Measurements from ENCODE around the gene SELE. TPM values are rescaled to one million over a fixed set of nuclear protein-coding genes. Genes with fewer than 3 reads are reported as not detected.

SELE gene
- total RNA-seq, 4 donors from 2014 or later: 0.21 to 6.8 (median 1.9) TPM

GRCh38 chr1:169765580-169766331, 31.9 kb upstream of the SELE start:
- Histone ChIP-seq H3K9me3 (peaks cover 0 to 2% (median 0%) of the 10 kb centered on the region in 4 donors), H3K27ac (no peak overlapping the region), H3K4me3 (no peak overlapping the region), H3K27me3 (no peaks in the 10 kb centered on the region), H3K36me3 (no peaks in the 10 kb centered on the region), H3K4me1 (no peaks in the 10 kb centered on the region)
- 72 to 76% methylated on average over 7 of the region's 7 CpGs for WGBS, 2 donors
- no peak for DNase-seq (ENCODE audit: low spot score in 2 of 2)
- TF ChIP-seq EP300 (IDR thresholded peaks at IDR 0.05) (no peak), POLR2A (IDR thresholded peaks at IDR 0.05) (no peak), CTCF (IDR thresholded peaks at IDR 0.05) (no peak)

- 26 to 36% methylated on average over 1 of the region's 1 CpG for WGBS, 2 donors
- Histone ChIP-seq H3K4me3 (no peak overlapping the region), H3K36me3 (no peaks in the 10 kb centered on the region), H3K9me3 (peaks cover 0 to 4% (median 0%) of the 10 kb centered on the region in 4 donors), H3K27ac (no peak overlapping the region), H3K27me3 (no peaks in the 10 kb centered on the region), H3K4me1 (no peaks in the 10 kb centered on the region)
- no peak for TF ChIP-seq CTCF (IDR thresholded peaks at IDR 0.05)
- no peak for TF ChIP-seq EP300 (IDR thresholded peaks at IDR 0.05)
- no peak for TF ChIP-seq POLR2A (IDR thresholded peaks at IDR 0.05)
- DNase-seq (ENCODE audit: low spot score in 2 of 2): no peak
Measured at GRCh38 chr1:169764919-169765318, 31.0 kb upstream of the SELE start.

- Histone ChIP-seq H3K4me3 (no peak overlapping the region), H3K36me3 (no peaks in the 10 kb centered on the region), H3K4me1 (no peaks in the 10 kb centered on the region), H3K9me3 (peaks cover 0 to 4% (median 0%) of the 10 kb centered on the region in 4 donors), H3K27ac (no peak overlapping the region), H3K27me3 (no peaks in the 10 kb centered on the region)
- DNase-seq (ENCODE audit: low spot score in 2 of 2): no peak
- 96 to 97% methylated on average over 1 of the region's 1 CpG for WGBS, 2 donors
- TF ChIP-seq EP300 (IDR thresholded peaks at IDR 0.05): no peak
- no peak for TF ChIP-seq POLR2A (IDR thresholded peaks at IDR 0.05)
- TF ChIP-seq CTCF (IDR thresholded peaks at IDR 0.05): no peak
Measured at GRCh38 chr1:169762699-169763098, 28.8 kb upstream of the SELE start.

GRCh38 chr1:169759038-169759437, 25.2 kb upstream of the SELE start:
- WGBS, 2 donors: 87 to 89% methylated on average over 3 of the region's 3 CpGs

More at GRCh38 chr1:169759038-169759437, 25.2 kb upstream of the SELE start:
- no peak overlapping the region for H3K4me3 ChIP-seq
- no peaks in the 10 kb centered on the region for H3K4me1 ChIP-seq
- no peak for TF ChIP-seq POLR2A (IDR thresholded peaks at IDR 0.05)
- TF ChIP-seq EP300 (IDR thresholded peaks at IDR 0.05): no peak
- no peak for TF ChIP-seq CTCF (IDR thresholded peaks at IDR 0.05)
- no peak overlapping the region for H3K27ac ChIP-seq
- H3K9me3 ChIP-seq: peaks cover 0 to 4% (median 0%) of the 10 kb centered on the region in 4 donors
- no peaks in the 10 kb centered on the region for H3K27me3 ChIP-seq
- DNase-seq (ENCODE audit: low spot score in 2 of 2): no peak
- no peaks in the 10 kb centered on the region for H3K36me3 ChIP-seq
